ENCODE data around the gene SS18.

The SS18 gene

DNA sequence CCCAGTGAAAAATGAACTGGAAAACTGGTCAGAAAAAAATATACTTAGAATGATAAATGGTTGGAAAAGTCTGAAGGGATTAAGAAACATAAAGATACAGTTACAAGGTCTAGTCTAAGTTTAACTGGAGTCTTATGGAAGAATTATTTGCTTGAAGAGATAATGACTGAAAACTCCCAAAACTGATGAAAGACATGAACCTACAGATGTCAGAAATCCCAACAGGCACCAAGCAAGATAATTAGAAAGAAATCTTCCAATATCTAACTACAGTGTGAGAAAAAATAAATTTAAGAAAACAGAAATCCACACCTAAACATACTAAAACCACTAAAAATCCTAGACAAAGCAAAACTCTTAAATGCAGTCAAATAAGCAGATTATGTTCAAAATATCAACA, 19.4 kb downstream of the SS18 start:
- FAIRE-seq = no peak

- no peak for FAIRE-seq
Observed at GRCh38 chr18:26059357-26059756, 31.1 kb downstream of the SS18 start.

DNA sequence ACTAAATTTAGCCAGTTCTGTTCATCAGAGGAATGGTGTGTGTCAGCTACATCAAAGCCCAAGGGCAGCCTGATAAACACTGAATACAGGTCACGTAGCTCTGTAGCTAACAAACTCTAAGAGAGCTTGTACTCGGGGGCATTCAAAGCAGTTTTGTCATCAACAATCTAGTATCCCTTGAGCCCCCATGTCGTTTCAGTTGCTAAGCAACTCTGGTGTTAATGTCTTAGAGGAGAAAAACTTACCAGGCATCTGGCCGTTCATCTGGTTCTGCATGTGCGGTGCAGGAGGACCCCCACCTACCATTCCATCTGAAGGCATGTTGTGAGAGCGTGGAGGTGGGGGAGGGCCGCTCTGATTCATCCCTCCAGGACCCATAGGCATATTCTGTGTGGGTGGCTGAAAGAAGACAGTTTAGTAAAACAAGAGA, 33.1 kb downstream of the SS18 start:
- FAIRE-seq = no peak

DNA sequence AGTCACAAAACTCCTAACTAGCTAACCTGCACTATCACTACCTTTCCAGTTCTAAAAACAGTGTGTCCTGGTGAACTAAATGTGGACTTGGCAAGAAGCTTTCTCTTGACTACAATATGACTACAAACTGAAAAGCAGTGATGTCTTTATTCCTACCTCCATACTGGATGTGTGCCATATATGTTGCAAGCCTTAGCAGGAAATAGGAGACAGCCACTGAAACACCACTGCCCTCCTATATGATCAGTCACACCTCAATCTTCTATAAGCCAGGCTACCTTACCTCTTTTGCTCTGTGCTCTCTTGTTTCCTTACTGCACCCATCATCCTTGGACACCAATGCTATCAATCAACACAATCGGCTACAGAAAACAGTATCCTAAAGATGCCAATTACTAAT, 34.1 kb downstream of the SS18 start:
- FAIRE-seq = no peak

- no peak for FAIRE-seq
Observed at GRCh38 chr18:26052505-26052904, 37.9 kb downstream of the SS18 start.

DNA sequence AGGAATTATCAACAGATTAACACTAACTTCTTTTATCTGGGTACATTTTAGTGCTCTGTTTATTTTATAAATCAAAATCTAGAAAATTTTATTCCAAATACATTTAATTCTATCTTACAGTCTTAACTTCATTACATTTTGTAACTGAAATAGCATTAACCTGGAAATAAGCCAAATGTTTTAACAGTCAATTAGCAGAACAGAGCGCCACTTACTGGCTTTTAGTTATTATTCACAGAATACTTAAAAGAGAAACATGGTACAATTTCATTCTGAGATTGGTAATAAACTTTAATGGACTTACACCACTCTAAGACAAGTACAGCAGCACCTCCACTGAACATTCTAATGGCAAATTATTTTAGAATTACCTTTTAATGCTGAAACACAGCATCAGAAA, 38.6 kb downstream of the SS18 start:
- FAIRE-seq = peak; percentile 41

GRCh38 chr18:26046419-26047077, 43.9 kb downstream of the SS18 start:
- FAIRE-seq = no peak

- no peak for FAIRE-seq
Observed at GRCh38 chr18:26044807-26045206, 45.6 kb downstream of the SS18 start.

DNA sequence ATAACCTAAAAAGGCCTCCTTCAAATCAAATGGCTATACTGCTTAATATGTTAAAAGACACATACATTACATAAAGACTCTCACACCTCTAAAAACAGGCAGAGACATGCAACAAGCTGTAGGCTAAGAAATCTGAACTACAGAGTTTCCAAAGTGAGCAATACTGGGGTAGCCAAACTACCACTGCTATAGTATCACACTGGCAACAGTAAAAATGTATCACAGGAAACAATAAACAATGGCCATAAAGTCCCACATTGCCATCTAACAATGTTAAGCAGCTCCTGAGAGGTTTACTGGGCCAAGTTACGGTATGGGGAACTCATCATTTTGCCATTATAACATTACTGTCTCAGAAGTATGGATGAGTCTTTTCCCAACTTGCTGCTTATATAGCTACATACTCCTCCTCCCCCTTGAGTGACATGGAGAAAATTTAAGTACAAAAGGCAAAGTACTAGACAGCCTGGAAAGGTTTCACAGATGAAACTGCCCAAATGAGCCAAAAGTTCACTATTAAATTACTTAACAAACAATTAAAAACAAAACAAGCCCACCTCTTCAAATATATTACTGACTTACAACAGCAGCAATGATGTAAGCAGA, 50.3 kb downstream of the SS18 start:
- no peak for FAIRE-seq

GRCh38 chr18:26039203-26039602, 51.2 kb downstream of the SS18 start:
- FAIRE-seq = no peak

DNA sequence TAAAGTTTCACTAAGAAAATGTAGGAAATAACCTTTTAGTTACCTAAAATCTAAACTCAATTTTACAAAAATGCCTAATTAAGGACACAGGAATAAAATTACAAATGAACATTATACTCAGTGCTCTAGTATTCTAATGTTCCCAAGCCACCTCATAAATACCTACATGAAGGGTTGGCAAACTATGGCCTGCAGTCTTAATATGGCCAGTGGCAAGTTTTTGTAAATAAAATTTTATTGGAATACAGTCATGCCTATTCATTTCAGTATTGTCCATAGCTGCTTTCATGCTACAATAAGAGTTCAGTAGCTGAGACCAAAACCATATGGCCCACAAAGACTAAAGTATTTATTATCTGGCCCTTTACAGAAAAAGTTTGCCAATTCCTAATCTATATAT, 53.8 kb downstream of the SS18 start:
- no peak for FAIRE-seq

- FAIRE-seq = no peak
Observed at GRCh38 chr18:26034850-26035497, 55.4 kb downstream of the SS18 start.

GRCh38 chr18:26022585-26022984, 67.8 kb downstream of the SS18 start:
- FAIRE-seq = no peak

GRCh38 chr18:26021061-26021754, 69.2 kb downstream of the SS18 start:
- no peak for FAIRE-seq

GRCh38 chr18:26017929-26018328, 72.5 kb downstream of the SS18 start:
- peak; percentile 94 for FAIRE-seq

GRCh38 chr18:26014462-26014861, 76.0 kb downstream of the SS18 start:
- no peak for FAIRE-seq

GRCh38 chr18:26008619-26009018, 81.8 kb downstream of the SS18 start:
- no peak for FAIRE-seq

DNA sequence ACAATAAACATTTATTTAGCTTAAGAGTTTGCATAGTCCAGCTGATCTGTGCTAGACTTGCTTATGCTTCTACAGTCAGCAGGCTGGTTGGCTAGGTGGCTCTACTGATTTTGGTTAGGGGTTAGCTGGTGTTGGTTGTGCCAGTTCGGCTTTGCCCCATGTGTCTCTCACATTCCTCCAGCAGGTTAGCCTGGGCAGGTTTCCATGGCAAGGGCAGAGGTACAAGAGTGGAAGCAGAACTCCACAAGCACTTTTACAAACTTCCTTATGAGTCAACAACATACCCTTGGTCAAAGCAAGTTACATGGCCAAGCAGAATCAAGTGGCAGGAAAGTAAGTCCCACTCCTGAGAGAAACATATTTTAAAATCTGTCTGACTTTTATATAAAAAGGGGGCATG, 82.3 kb downstream of the SS18 start:
- FAIRE-seq = no peak

DNA sequence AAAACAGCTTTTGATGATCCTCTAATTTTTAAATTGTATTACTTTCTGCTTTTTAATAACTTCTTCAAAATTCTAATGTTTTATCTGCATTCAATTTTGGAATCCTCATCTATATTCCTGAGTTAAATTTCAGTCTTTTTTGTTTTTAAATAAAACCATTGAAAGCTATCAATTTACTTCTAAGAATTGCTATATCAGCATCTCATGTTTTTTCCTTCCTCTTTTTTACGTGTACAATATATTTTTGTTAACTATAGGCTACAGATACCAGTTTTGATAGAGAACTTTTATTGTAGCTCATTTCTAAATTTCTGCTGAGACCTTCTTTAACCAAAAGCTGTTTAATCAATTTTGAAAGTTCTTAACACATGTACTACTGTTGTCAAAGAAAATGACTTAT, 84.5 kb downstream of the SS18 start:
- FAIRE-seq = no peak

DNA sequence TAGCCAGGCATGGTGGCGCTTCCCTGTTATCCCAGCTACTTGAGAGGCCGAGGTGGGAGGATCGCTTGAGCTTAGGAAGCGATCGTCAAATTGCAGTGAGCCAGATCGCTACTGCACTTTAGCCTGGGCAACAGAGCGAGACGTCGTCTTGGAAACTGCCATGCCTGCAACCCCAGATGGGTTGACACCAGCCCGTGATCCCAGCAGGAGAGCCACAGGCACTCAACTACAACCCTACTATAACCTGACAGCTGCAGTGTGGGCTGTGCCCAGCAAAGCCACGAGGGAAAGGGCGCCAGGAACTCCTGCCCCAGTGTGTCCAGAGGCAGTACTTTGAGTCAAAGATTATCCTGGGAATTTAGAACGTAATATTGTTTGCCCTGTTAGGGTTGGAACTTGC, 85.6 kb downstream of the SS18 start:
- FAIRE-seq = no peak

- no peak for FAIRE-seq
Observed at GRCh38 chr18:26003817-26004216, 86.6 kb downstream of the SS18 start.

DNA sequence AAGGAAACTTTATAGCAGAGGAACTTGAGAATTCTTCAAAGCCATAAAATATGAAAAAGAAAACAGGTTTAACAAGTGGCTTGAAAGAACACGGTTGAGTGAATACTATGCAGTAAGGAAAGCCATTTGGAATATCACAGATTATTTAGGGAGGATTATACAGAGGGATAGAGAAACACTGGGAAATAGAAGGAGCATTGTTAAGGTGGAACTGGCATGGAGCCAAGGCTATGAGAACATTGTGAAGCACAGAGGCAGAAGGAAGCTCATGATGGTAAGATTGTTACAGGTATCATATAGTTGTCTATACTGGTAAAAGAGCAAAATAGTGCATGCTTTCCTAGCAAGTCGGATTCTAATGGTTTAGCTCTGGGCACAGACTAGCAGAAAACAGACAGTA, 87.1 kb downstream of the SS18 start:
- no peak for FAIRE-seq

- peak; percentile 65 for FAIRE-seq
Observed at GRCh38 chr18:26002375-26002910, 88.0 kb downstream of the SS18 start.

DNA sequence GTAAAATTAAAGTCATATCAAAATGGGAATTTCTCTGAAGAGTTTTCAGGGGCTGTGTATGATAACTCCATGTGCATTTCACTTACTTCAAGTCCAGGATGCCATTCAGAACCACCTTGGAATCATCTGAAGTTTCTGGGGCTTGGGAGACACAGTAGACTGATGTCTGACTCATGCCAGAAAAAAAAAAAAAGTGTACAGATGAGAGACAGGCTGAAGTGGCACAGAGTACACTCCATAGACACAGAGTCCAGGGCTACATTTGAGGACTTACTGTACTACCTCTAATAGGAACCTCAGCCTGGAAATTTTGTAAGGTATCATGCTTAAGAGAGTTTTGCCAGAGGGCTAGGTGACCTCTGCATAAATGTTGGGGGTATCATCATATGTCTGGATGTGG, 92.0 kb downstream of the SS18 start:
- no peak for FAIRE-seq

All from A204.1 (cell line).